Jurkat, Clone E6-1 (cell line): Measurements from ENCODE around the gene L3MBTL4.

ENCODE experiments used
- DNase-seq: peaks from one replicate; pipeline ENCODE4 v3.0.0-alpha.2; 2011; ENCODE audit warnings: low read depth, low spot score
- H3K4me3 ChIP-seq: 2 replicates; pipeline ENCODE4 v1.5.1; 2011; ENCODE audit warnings: mild to moderate bottlenecking, low read length, control low read depth, moderate library complexity

L3MBTL4 gene

DNA sequence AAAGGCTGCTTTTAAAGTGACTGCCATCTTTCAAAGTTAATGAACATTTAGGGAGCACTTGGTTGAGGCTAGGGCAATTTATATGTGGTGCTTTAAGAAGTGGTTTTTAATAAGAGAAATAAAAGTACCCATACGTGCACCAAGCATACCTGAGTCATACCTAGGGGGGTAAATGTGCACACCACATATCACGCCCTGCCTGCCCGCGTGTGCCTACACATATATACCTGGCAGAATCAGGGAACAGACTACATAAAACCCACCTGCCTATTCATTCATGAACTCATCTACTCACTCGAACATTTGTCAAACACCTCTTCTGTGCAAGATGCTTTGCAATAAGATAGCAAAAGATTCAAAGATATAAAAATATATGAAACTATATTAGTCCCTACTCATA is 450.1 kb downstream of the L3MBTL4 start:
- DNase-seq = no peak
- no peak overlapping the region for H3K4me3 ChIP-seq

GRCh38 chr18:5964108-5964507 is 450.6 kb downstream of the L3MBTL4 start:
- H3K4me3 ChIP-seq = no peak overlapping the region
- DNase-seq = no peak

- DNase-seq = no peak
- no peak overlapping the region for H3K4me3 ChIP-seq
Observed at GRCh38 chr18:5963267-5963666, 451.4 kb downstream of the L3MBTL4 start.

- no peak overlapping the region for H3K4me3 ChIP-seq
- no peak for DNase-seq
Observed at GRCh38 chr18:5962362-5962761, 452.3 kb downstream of the L3MBTL4 start.

DNA sequence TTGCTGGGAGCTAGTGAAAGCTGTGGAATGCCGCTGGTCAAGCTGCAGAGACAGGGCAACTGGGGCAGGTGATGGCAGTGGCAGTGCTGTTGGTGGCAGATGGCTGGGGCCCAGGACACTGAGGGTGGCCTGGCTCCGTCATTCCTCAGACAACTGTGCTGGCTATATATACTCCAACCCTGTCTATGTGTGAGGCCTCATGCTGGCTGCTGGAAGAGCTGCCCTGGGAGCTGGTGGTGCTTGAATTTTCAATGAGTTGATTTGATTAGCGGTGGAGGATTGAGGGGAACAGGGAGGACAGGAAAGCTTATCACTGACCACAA is 452.9 kb downstream of the L3MBTL4 start:
- H3K4me3 ChIP-seq = no peak overlapping the region
- DNase-seq = no peak

GRCh38 chr18:5961097-5961827 is 453.4 kb downstream of the L3MBTL4 start:
- no peak for DNase-seq
- no peak overlapping the region for H3K4me3 ChIP-seq

- DNase-seq = no peak
- H3K4me3 ChIP-seq = no peak overlapping the region
Observed at GRCh38 chr18:5958822-5959221, 455.9 kb downstream of the L3MBTL4 start.

DNA sequence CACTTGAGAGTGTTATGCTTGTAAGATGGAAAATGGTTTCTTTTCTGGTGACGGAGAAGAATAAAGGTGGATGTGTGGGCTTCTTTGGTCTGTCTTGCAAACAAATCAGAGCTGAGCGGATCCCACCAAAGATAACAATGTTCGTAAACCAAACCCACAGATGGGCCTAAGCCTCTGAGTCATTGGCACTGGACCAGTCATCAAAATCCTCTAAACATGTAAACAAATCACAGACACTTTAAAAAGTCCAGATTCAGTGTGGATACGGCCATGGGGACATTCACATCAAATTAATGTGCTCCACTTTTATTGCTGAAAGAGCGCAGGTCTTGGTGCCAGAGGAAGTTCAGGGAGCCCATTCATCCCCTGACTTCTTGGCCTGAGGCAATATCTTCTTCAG is 458.9 kb downstream of the L3MBTL4 start:
- no peak for DNase-seq

DNA sequence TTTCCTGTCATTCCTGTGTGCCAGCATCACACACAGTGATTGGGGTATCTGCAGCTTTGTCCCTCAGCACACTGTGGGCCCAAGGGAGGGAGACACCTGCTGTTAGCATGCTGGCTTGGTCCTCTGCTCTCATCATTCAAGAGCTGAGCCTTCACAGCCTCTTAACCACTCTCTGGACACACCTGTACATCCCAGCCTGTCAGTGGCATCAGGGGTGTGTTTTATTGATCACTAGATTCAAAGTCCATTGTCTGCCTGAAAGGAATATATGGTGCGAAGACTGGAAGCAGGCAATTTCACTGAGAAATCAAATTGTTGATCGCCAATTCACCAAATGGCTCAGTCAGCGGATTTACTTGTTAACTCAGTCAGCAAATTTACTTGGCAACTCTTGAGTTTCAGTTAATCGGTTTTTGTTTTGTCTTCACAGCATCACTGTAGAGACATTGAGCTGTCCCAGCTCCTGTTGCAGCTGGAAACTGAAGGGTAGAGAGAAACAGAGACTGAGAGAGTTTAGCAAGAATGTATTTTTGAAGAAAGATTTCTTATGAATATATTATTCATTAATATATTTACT is 463.1 kb downstream of the L3MBTL4 start:
- DNase-seq = no peak
- no peak overlapping the region for H3K4me3 ChIP-seq

More for the DNA sequence above, 458.9 kb downstream of the L3MBTL4 start:
- H3K4me3 ChIP-seq = no peak overlapping the region

DNA sequence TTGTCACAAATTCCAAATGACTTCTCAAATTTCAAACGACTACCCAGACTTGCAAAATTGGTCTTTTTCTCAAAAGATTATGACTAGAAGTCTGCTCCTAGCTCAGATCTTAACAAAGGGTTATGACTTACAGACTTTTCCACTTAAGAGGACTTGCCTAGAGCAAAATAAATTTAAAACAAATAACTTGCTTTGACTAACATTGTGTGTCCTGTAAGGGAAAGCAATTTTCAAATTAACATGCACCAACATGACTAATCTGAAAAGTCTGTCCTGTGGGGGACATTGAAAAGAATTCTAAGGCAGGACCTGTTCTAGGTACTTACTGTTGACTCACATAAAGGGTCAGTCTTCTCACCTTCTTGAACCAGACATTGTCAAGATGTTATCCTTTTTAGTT is 465.9 kb downstream of the L3MBTL4 start:
- no peak overlapping the region for H3K4me3 ChIP-seq
- no peak for DNase-seq

DNA sequence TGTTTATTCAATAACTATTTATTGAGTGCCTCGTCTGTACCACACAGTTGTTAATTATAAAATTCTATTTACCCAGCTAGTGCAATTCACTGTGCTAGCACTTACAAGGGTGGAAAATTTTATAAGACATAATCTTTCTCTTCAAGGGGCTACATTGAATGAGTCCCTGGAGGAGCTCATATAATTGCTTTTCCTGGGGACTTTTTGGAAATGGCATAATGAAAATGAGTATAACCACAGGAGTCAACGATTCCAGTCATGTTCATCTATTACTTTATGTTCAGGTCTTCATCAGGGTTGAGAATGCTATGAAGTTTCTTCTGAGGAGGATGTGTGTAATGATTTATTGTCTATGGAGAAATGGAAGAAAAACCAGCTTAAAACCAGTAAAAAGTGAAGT is 466.5 kb downstream of the L3MBTL4 start:
- no peak overlapping the region for H3K4me3 ChIP-seq
- DNase-seq = no peak

- no peak for DNase-seq
- H3K4me3 ChIP-seq = no peak overlapping the region
Observed at GRCh38 chr18:5944448-5944847, 470.3 kb downstream of the L3MBTL4 start.

DNA sequence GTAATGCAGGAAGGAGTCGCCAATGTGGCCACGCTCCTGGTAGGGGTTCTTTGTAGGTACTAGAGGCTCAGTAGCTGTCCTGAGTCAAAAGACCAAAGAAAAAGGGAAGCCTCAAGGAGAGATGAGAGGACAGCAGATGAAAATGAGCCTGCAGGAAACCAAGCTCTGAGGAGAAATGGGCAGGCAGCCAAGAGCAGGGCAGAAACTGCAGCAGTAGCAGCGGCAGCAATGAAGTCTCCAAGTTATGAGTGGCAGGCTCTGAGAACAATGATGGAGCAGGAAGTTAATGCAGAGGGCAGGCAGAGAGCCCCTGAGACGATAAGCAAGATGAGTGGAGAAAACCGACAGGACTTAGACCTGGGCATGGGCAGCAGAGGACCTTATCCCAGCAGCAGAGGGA is 471.2 kb downstream of the L3MBTL4 start:
- no peak overlapping the region for H3K4me3 ChIP-seq
- DNase-seq = peak; percentile 28

DNA sequence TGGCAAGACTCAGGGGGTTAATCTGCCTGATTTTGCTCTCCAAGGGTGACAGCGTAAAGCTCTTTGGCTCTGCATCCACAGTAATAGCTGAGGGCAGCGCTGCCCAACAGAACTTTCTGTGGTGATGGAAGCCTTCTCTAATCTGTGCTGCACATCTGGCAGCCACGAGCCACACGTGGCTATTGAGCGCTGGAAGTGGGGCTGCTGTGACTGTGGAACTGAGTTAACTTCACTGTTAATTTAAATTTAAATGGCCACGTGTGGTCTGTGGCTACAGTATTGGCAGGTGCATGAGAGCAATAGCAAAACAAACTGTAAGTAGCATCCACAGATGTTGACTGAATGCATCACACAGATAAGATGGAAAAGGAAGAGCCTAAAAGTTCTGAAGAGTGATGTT is 472.1 kb downstream of the L3MBTL4 start:
- H3K4me3 ChIP-seq = no peak overlapping the region
- peak; percentile 55 for DNase-seq

DNA sequence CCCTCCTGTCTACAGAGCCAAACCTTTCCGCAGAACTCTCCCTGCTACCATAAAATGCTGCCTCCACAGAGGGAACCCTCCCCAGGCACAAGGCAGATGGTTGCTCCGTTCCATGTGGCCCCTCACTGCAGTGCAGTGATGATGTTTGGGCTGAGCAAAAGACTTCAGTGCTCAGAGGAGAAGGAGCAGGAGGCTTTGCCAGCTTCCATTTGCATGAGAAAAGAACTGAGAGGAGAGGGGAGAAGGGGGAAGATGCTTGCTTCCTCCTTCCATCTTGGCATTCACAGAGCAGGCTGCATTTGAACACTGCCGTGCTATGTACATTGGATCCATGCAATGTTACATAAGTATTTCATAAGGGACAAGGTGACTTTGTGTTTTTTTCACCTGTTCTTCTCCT is 472.8 kb downstream of the L3MBTL4 start:
- H3K4me3 ChIP-seq = no peak overlapping the region
- no peak for DNase-seq

DNA sequence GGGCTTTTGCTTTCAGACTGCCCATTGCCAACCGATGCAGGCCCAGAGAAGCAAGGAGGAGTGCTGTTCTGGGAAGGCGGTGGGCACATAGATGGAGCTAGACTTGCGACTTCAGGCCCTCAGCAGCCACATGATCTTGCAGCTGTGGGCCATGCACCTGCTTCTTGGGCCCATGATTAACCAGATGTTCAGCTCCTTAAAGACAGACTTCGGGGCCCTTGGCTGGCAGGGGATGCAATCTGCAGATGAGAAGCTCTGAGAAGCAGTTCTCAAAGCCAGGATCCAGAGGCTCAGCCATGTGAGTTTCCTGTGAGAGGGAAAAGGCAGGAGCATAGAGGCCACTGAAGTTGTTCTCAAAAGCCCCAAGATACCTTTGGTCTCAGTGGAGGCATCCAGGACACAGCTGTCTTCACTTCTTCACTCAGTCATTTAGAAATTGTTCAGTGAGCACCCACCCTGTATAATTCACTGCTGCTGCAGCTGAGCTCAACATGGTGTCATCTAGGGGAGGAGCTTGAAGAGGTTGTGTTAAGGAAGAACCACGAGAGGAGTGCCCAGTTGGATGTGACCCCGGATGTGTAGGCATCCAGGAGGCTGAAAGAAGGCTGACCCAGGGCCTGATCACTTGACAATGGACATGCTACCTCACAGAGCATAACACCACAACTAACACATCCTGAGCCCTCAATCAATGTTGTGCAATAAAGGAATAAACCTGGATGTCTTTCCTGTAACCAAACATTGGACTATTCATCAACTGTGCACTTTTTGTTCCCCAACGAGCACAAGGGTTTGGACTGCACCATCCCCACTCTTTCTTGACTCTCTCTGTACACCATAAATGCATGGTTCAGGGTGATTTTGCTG is 474.7 kb downstream of the L3MBTL4 start:
- DNase-seq = no peak
- no peak overlapping the region for H3K4me3 ChIP-seq

GRCh38 chr18:5937795-5938194 is 476.9 kb downstream of the L3MBTL4 start:
- H3K4me3 ChIP-seq = no peak overlapping the region
- no peak for DNase-seq

DNA sequence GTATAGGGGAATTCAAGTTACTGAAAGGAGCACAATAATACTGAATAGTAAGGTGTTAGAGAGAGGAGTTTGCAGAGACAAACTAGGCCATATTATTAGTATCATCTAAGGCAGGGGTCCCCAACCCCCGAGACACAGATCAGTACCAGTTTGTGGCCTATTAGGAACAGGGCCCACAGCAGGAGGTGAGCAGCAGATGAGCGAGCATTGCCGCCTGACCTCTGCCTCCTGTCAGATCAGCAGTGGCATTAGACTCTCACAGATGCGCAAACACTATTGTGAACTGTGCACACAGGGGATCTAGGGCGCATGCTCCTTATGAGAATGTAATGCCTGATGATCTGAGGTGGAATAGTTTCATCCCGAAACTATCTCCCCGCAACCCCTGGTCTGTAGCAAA is 477.6 kb downstream of the L3MBTL4 start:
- DNase-seq = no peak
- no peak overlapping the region for H3K4me3 ChIP-seq

GRCh38 chr18:5930789-5931188 is 483.9 kb downstream of the L3MBTL4 start:
- H3K4me3 ChIP-seq = no peak overlapping the region
- DNase-seq = no peak

DNA sequence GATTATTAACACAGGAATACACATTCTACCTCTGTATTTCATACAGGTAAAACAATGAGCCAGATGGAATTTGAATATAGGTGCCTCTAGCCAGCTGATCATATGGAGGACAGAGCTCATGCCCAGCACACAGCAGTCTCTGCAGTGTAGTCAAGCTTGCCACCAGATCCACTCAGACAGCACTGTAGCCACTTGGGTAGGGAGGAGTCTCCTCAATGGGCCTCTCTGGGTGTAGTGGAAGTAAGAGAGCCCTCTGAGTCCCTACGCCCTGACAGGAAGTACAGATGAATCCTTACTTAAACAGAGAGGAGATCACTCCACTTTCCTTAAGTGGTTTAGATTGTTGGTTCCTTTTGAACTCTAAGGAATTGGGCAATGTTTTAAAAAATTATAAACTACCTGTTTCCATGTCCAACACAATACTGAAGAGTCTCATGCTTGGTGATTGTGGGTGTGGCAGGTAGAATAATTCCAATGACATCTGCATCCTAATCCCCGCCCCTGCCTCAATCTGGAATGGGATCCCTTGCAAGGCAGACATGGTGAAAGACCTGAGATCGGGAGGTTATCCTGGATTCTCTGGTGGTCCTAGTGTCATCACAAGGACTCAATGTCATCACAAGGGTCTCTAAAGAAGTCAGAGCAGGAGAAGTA is 496.4 kb downstream of the L3MBTL4 start:
- no peak for DNase-seq
- no peak overlapping the region for H3K4me3 ChIP-seq
